ENCODE results near the gene RASGEF1B.

The RASGEF1B gene

DNA sequence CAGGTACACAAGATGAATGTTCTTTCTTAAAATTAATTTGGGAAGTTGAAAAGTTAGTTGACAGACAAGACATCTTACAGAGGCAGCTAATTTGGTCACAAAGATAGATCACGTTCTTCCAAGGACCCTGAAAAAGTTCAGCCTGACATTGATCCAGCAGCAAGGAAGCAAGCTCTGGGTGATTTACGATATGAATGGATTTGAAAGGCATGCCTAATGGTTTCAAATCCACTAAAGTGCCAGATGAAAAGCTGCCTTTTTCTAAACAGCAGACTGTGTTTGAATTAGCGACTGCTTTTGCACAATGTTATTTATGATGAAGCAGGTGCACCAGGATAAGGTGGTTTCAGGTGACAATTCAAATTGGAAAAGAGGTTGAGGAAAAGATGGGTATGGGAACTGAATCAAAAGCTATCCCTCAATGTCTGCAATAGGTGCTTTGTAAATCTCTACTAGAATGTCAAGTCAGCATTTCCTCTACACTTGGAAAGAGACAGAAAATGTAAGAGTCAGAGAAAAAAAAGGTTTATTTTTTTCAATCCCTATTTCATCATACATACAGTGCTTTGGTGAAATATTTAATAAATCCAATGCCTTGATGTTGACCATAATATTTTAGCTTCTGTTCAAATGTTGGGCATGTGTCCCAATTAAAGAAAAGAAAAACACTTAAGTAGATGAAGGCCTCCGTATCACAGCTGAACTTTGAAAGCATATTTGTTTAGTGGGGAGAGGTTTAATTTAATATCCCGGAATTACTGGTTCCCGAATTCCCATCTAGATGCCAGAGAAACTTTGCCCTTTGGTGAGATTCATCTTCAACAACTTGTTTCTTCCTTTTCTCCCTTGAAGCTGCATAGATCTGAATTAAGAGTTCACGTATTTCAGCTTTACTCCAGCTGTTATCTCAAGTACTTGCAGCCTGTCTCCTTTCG, 6.0 kb downstream of the RASGEF1B start:
- DNase-seq (ENCODE audit: low spot score), result no peak

DNA sequence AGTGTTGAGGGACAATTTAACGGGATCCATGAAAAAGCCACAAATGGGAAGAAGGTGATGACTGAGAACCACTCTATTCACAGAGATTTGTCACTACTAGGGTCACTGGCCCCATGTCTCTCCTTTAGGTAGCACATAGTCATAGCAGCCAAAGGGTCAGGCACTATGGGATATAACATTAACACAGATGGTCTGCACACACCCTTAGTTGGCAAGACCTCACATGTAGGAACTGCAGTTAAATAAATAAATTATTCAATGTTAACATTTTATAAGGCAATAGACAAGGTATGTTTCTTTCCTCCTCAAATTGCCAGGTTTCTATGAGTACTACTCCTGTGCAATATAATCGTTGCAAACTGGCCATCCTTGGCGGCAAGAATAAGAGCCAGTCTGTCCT, 10.9 kb downstream of the RASGEF1B start:
- DNase-seq (ENCODE audit: low spot score), result no peak

DNA sequence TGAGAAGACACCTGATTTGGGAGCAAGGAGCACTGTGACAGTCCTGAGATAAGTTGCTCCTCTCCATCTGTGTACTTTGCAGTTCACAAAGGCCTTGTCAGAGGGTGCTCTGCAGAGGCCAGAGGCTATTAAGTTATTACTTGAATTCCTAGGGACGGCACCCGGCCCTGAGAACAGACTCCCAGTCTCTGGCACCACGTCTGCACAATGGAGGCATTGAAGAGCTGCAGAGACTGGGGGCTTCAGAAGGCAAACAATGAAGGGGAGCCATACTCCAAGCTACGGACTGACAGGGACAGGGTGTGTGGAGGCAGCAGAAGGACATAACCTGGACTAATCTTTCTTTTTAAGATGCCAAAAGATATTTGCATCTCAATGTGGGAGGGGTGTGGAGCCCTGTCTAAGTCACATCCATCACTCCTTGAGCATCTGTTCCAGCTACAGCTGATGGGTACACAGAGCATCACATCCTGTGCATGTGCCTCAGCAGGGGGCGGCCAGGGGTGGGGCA, 11.5 kb downstream of the RASGEF1B start:
- peak; percentile 26 for DNase-seq (ENCODE audit: low spot score)

DNA sequence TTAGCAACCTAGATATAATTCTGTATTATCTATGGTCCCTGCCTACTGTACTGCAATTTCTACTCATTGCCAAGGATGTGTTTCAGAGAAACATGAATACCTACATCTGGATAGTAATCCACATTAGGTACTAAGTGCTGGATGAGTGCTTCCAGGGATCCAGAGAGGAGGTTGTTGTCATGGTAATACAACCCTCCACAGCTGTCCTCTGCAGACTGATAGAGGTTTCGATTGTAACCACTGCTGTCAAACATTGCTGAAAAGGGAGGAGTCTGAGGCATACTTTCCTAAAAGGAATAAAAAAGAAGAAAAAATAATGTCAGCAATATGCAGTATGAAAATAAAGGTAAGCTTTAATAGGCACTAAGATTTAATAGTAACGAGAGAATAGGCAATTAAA, 12.5 kb downstream of the RASGEF1B start:
- DNase-seq (ENCODE audit: low spot score), result no peak

DNA sequence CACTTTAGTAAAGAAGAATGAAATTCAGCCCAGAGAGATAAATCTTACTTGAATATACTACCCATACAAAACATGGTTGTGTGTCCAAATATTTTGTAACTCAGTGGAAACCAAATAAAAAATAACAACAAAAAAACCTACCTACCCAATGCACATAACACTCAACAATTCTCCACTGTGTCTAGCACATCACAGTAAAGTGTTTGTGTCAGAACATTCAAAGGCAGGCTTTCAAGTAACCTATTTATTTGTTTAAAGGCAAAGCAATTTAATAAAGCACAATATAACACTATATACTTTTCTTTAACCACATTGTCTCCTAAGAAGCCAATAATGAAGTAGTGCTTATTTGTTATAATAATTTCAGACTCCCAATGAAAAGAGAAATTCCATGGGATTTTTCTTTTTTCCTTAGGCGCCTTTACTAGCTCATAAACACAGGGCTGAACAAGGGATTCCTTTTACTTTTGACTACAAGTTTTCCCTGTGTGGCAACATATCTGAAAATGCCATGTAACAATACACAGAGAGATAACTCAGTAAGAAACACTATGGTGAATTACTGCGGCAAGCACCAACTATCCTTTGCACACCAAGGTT, 13.7 kb downstream of the RASGEF1B start:
- peak; percentile 45 for DNase-seq (ENCODE audit: low spot score)

DNA sequence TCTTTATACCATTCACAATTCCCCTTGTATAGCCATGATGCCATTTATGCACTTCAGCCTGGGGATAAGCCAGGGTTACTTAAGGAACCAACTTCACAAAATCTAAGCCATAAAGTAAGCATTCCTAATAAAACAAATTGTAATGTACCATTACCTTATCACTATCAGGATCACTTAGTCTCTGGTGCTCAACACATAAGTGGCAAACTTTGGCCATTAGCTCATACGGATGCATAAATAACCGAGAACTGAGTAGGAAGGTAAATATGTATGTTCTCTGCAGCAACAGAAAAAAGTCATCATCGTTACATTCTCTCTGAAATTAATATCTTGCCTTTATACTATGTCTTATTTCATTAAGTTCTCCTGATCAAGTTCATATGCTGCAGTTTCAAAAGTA, 14.4 kb downstream of the RASGEF1B start:
- DNase-seq (ENCODE audit: low spot score), result no peak

DNA sequence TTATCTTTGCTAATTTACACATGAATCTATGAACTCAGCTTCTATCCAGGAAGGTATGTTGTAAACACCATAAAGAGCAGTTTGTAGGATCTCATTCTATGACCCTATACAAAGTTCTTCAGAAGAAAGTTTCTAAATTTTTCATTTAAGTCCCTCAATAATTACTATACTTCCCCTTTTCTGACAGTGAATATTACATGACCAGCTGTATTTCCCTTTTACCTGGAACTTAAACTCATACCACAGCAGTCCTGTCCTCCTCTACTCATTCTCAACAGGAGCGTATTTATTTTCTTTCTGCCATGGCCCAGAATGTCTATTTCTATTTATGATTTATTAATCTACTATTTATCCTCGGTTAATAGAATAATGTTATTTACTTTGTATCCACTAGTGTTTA, 15.8 kb downstream of the RASGEF1B start:
- no peak for DNase-seq (ENCODE audit: low spot score)

DNA sequence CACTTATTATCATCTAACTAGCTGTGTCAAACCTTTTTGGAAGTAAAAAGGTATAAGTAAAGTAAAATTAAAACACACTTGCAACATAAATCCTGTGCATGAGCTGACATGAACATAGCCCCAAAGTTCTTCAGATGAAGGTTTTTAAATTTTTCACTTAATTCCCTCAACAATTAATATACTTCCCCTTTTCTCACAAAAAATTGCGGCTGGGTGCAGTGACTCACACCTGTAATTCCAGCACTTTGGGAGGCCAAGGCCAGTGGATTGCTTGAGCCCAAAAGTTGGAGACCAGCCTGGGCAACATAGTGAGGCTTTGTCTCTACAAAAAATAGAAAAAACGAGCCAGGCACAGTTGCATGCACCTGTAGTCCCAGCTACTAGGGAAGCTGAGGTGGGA, 16.8 kb downstream of the RASGEF1B start:
- DNase-seq (ENCODE audit: low spot score), result no peak

DNA sequence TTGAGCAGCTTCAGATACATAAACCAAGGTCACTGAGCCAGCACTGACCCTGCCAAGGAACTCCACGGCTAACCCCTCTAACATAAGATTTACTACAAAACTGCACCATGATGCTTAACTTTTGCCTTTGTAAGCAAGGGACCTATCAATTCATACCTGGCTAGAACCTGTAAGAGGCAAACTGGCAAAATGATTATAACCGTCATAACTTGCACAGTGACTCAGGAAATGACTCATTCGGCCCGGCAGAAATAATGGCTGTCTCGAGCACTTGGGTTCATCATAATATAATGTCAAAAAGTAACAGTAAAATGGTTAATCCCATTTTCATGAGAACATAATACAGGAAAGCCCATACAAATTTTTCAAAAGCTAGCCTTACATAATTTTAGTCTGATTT, 17.2 kb downstream of the RASGEF1B start:
- no peak for DNase-seq (ENCODE audit: low spot score)

DNA sequence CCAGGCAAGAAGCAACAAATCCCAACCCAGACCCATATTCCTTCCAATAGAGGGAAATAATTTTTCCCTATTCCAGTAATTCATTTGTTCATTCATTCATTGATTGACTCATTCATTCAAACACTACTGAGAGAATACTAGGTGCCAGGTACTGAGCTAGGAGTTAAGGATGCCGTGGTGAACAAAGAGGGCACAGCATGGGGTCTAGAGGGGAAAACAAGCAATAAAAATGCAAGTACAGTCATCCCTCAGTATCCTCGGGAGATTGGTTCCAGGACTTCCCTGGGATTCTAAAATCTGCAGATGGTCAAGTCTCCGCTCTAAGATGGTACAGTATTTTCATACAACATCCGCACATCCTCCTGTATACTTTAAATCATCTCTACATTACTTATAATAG, 18.7 kb downstream of the RASGEF1B start:
- no peak for DNase-seq (ENCODE audit: low spot score)

DNA sequence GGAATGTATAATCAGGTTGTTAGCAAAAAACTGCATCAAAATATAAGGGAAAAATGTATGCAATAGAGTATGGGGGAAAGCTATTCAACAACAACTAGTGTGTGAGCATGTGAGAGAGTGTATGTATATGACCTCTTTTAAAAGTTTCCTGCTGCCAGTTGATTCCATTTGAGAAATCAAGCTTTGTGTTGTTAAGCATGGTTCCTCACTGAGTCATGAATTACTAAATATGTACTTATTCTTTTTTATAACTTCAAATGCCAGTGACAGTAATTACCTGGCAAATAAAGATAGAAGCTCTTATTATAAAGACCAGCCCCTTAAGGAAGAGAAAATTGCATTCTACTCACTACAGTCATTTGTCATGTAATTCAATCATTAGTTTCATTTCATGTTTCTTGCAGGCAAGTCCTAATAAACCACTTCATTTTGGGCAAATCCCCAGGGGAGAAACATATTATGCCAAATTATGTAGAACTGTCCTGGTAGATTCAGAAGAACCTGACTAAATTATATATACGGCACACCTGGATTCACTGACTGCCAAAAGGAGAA, 19.2 kb downstream of the RASGEF1B start:
- no peak for DNase-seq (ENCODE audit: low spot score)

DNA sequence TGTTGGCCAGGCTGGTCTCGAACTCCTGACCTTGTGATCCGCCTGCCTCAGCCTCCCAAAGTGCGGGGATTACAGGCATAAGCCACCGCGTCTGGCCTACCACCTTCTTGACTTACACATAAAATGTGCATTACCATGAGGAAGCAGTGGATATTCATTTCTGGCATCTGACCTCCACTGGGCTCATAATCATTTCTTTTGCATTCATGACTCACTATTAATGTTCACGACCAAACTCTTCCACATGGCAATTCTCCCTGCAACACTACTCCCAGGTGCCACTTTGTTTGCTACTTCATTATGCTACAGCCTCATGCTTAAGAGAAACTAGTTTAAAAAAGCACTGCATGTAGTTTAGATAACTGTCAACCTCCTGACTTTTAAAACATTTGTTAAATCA, 22.7 kb downstream of the RASGEF1B start:
- no peak for DNase-seq (ENCODE audit: low spot score)

DNA sequence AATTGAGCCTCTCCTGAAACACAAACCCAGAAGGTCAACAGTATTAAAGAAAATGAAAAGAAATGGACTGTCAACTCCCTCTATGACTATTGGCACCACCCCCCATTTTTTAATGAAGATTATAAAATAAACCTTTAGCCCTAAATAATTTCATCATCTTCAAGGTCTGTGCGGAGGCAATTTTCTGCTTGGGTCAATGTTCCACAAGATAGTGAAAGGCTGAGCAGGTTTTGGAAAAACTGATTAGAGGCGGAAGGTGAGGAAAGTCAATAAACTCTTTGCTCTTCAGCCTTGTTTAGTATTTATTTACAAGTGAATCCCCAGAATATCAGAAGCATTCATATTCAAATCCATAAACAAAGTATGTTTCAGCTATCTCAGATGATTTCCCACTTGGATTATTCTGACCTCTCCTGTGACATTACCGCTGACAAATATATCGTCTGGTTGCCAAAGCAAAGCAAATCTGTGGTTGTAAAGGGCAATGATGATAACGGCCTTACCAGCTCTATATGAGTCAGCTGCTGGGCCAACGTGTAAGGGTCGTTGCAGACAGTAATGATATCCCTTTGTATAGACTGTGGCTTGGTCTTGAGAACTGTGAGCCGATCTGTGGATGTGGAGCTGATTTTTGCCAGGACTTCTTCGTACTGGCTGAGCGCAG, 24.0 kb downstream of the RASGEF1B start:
- no peak for DNase-seq (ENCODE audit: low spot score)

DNA sequence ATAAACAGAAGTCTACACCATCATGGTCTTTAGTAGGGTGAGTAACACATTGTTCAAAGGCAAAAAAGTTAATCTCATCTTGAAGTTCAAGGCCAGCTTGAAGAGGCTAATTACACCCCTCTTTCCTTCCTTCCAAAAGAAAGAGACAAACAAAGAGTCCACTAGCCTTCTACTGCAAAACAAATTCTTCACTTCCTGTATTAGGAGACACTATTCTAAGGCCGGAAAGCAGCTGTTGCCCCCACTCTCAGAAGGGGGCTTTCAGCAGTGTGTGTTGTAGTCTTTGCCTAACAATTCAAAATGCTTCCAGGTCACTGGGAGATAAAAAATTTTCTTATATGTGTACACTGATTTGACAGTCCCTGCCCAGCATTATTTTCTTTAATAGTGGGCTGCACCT, 25.1 kb downstream of the RASGEF1B start:
- DNase-seq (ENCODE audit: low spot score), result no peak

DNA sequence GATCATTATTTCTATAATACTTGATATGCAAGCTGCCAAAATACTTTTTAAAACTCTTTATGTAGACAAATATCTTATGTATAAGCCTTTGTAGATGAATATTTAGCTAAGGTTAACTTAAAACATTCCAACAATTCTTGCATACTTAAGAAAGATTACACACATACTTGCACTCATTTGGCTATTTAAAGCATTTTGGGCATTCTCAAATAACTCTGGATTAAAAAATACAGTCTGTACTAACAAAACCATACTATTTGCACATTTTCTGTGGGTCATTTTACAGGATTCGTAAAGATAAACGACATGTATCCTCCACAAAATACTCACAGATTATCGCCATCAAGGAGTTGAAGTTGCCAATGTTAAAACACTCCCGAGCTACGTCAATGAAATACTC, 26.5 kb downstream of the RASGEF1B start:
- no peak for DNase-seq (ENCODE audit: low spot score)

DNA sequence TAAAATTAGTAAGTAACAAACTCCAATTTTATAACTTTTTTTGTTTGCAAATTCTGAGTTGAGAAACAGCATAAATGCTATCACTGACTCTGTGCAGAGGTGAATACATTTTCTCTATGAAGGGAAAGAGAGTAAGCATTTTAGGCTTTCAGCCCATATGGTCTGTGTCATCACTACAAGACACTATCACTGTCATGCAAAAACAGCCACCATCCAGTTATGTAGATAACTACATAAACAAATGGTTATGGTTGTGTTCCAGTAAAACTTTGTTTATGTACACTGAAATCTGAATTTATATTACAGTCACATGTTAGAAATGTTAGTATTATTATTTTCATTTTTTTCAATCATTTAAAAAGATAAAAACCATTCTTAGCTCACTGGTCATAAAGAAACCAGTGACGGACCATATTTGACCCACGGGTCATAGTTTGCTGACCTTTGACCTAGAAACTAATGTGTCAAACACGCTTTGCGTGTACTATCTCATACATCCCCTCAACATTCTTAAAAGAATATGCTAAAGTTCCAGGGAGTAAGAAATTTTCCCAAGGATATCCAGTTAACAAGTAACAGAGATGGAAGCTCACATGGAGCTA, 29.1 kb downstream of the RASGEF1B start:
- no peak for DNase-seq (ENCODE audit: low spot score)

DNA sequence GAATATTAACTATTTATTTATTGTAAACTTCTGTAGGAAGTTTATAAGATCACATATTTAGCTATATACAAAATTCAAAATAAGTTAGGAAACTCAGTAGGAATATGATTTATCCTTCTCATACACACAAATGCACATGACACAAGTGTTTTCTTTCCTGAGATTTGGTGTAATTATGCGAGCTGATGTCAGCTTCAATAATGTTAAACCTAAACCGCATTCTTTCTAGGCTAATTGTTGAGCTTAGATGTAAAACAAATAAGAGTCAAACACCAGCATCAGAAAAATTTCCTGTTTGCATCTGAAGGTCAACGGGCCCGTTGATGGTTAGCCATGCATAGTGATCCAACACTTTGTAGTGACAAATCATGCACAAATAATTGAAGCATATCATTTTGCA, 30.8 kb downstream of the RASGEF1B start:
- no peak for DNase-seq (ENCODE audit: low spot score)

DNA sequence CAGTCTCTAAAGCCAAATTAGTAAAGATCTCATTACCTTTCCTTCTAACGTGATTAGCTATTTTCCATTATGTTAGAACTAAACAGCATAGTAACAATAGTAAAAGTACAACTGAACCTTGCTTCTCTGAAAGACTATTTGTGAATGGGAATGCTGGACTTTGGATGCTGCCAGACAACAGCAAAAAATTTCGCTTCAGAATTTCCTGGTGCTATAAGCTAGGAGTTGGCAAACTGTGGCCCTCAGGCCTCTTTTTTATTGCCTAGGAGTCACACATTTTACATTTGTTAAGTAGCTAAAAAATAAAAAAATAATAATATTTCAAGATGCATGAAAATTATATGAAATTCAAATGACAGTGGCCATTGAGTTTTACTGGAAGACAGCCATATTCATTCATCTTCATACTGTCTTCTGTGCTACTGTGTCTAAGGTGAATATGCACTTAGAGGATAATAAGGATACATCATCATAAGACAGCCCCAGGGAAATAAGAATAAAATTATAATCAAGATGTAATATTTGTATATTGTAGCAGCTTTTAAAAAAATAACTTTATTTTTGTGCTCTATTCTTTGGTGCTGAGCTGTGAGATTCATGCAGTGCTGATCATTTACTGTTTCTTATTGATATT, 34.6 kb downstream of the RASGEF1B start:
- DNase-seq (ENCODE audit: low spot score), result no peak

DNA sequence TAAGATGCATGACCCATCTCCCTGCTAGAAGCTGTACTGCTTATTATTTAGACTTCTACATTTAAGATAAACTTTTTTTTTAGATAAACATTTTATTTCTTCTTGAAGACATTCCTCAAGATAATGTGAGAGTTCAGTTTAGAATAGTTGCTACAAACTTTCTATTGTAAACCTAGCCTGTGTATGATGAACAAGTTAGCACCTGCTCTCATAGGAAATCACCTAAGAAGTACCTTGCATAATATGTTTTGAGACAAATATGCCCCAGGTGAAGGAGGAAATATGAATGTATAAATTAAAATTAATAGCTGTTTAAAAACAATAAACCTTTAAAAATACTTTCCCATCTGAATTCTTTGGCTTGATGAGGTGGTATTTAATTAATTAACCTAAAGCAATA, 35.6 kb downstream of the RASGEF1B start:
- no peak for DNase-seq (ENCODE audit: low spot score)

DNA sequence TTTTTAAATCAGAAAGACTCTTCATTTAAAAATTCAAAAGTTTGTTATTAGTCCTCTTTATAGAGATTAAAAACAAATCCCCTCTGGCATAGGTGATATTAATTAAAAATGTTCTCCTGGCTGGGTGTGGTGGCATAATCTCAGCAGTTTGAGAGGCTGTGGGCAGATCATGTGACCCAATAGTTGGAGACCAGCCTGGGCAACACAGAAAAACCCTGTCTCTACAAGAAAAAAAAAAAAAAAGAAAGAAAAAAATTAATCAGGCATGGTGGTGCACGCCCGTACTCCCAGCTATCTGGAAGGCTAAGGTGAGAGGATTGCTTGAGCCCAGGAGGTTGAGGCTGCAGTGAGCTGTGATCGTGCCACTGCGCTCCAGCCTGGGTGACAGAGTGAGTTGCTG, 38.9 kb downstream of the RASGEF1B start:
- no peak for DNase-seq (ENCODE audit: low spot score)

DNA sequence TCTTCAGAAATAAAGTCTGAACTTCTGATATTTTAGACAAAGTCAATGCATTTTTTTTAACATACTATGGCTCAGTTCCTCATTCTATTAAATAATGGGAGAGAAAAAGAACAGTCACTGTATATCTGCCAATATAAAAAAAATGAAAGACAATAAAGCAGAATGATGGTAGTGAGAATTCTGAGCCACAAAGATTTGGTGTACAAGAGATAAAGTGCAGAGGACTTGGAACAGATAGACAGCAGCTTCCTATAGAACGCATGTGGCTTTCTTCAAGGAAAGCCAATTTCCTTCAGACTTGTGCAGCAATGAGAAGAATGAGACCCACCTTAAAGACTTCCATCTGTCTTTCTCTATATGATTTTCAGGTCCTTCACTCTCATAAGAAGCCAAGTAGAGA, 39.7 kb downstream of the RASGEF1B start:
- no peak for DNase-seq (ENCODE audit: low spot score)

DNA sequence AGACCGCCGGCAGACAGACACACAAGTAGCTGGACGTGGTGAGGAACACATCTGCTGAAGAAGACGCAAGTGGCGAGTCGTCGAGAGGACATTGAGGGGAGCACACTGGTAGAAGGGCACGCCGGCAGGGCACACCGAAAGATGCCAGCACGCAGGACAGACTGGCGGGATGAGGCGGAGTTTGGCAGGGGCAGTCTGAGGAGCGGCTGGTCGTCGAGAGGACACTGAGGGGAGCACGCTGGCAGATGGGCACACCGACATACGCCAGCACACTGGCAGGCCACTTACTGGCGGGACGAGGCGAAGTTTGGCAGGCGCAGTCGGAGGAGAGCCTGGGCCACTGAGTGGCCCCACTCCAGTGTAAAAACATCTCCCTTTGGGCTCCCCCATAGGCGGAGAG, 42.1 kb downstream of the RASGEF1B start:
- DNase-seq (ENCODE audit: low spot score), result no peak

All from COLO829 (cell line).